Natural killer cell (primary cell): ENCODE data around the gene SERPINF2. TPM values are rescaled to one million over a fixed set of nuclear protein-coding genes. Genes with fewer than 3 reads are reported as not detected.

Experiments
- ATAC-seq, 3 donors: fragments of 150-1000 bp in 2 of 3; fragments of 200-7000 bp in 1 of 3; cut with Tn5 transposase; 1 replicate in 1 of 3; 2 replicates in 2 of 3; pipeline ENCODE4 v1.10.0; 2021; ENCODE audit warnings: mild to moderate bottlenecking in 2 of 3, moderate library complexity in 2 of 3
- DNase-seq, 2 donors: peaks; one replicate each; pipeline versions ENCODE4 v3.0.0 to v3.0.0-alpha.2; 2013 to 2021; ENCODE audit warnings: mixed read lengths in 1 of 2
- H3K27ac ChIP-seq: one replicate; pipeline ENCODE4 v1.5.1; 2013; ENCODE audit warnings: mild to moderate bottlenecking, low read length
- H3K27me3 ChIP-seq: one replicate; pipeline ENCODE4 v1.6.1; 2013; ENCODE audit warnings: low read length; ENCODE audit not compliant: control insufficient read depth, insufficient read depth
- H3K36me3 ChIP-seq: one replicate; pipeline ENCODE4 v1.6.1; 2013; ENCODE audit warnings: low read length; ENCODE audit not compliant: control insufficient read depth, insufficient read depth
- H3K4me1 ChIP-seq: one replicate; pipeline ENCODE4 v1.6.1; 2013; ENCODE audit warnings: low read length; ENCODE audit not compliant: control insufficient read depth, insufficient read depth
- H3K4me3 ChIP-seq: one replicate; pipeline ENCODE4 v1.5.1; 2013; ENCODE audit warnings: low read length
- H3K9me3 ChIP-seq: one replicate; pipeline ENCODE4 v1.6.1; 2013; ENCODE audit warnings: low read length; ENCODE audit not compliant: control insufficient read depth, insufficient read depth
- H3K27ac Mint-ChIP-seq, 2 donors: one replicate each; pipeline ENCODE4 v1.8.0; 2022; ENCODE audit warnings: mild to moderate bottlenecking in 2 of 2, mixed read lengths in 2 of 2, moderate library complexity in 1 of 2
- H3K27me3 Mint-ChIP-seq, 2 donors: one replicate each; pipeline ENCODE4 v1.8.0; 2022; ENCODE audit warnings: low read depth in 2 of 2, mixed read lengths in 2 of 2
- H3K36me3 Mint-ChIP-seq: one replicate; pipeline ENCODE4 v1.8.0; 2022; ENCODE audit warnings: mixed read lengths
- H3K4me1 Mint-ChIP-seq, 2 donors: one replicate each; pipeline ENCODE4 v1.8.0; 2022; ENCODE audit warnings: mixed read lengths in 2 of 2
- H3K4me3 Mint-ChIP-seq: one replicate; pipeline ENCODE4 v1.8.0; 2022; ENCODE audit warnings: mild to moderate bottlenecking, moderate library complexity, mixed read lengths
- H3K9me3 Mint-ChIP-seq, 2 donors: one replicate each; pipeline ENCODE4 v1.8.0; 2022; ENCODE audit warnings: mixed read lengths in 2 of 2
- WGBS: methylation state at CpG from one replicate; pipeline ENCODE4 v1.1.7; 2013; ENCODE audit warnings: missing lambda C conversion rate; ENCODE audit not compliant: insufficient coverage; 5-methylcytosine and 5-hydroxymethylcytosine counted together
- intact Hi-C: fragments of 100-400 bp; cut with micrococcal nuclease; formaldehyde crosslinking; loops from one replicate; pipeline ENCODE4 v1.14.2; 2022
- total RNA-seq, 4 donors: library from RNA; stranded (reverse); fragments of 120-200 nt in 1 of 4; gene quantifications; one replicate each; pipeline versions ENCODE4 v1.2.3 to v1.2.4, GENCODE V29; 2013 to 2022
- TF ChIP-seq, protein P1 (sequence below): fragments of 200-600 bp; IDR thresholded peaks from one replicate; pipeline ENCODE4 v1.8.0; 2022; ENCODE audit warnings: antibody characterized with exemption

The SERPINF2 gene
- total RNA-seq, 3 donors from 2014 or later (not counting 1 experiment from before 2014, with no cell fraction given), result 0.47 to 0.84 (median 0.48) TPM

- peak in 1 of 3 donors; percentile 22 for ATAC-seq
- peaks cover 7 to 16% of the 10 kb centered on the region in 2 donors for H3K27me3 Mint-ChIP-seq
- Histone ChIP-seq H3K36me3 (peaks cover 11% of the 10 kb centered on the region), H3K4me1 (peaks cover 47% of the 10 kb centered on the region), H3K27me3 (peaks cover 6% of the 10 kb centered on the region), H3K9me3 (no peaks in the 10 kb centered on the region), H3K27ac (no peak overlapping the region), H3K4me3 (no peak overlapping the region)
- peaks cover 11 to 25% of the 10 kb centered on the region in 2 donors for H3K4me1 Mint-ChIP-seq
- WGBS, result 9% methylated on average over 10 of the region's 16 CpGs
- peak overlapping the region; percentile 67 for H3K4me3 Mint-ChIP-seq
- peaks cover 8% of the 10 kb centered on the region for H3K36me3 Mint-ChIP-seq
- intact Hi-C loops, result no loop called here
- no peak overlapping the region for H3K27ac Mint-ChIP-seq
- DNase-seq, result peak in 1 of 2 donors; percentile 27
- TF ChIP-seq, protein P1, sequence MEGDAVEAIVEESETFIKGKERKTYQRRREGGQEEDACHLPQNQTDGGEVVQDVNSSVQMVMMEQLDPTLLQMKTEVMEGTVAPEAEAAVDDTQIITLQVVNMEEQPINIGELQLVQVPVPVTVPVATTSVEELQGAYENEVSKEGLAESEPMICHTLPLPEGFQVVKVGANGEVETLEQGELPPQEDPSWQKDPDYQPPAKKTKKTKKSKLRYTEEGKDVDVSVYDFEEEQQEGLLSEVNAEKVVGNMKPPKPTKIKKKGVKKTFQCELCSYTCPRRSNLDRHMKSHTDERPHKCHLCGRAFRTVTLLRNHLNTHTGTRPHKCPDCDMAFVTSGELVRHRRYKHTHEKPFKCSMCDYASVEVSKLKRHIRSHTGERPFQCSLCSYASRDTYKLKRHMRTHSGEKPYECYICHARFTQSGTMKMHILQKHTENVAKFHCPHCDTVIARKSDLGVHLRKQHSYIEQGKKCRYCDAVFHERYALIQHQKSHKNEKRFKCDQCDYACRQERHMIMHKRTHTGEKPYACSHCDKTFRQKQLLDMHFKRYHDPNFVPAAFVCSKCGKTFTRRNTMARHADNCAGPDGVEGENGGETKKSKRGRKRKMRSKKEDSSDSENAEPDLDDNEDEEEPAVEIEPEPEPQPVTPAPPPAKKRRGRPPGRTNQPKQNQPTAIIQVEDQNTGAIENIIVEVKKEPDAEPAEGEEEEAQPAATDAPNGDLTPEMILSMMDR, result no peak
- H3K9me3 Mint-ChIP-seq, result no peaks in the 10 kb centered on the region
Measured at GRCh38 chr17:1709403-1709951, 33.2 kb upstream of the SERPINF2 start.

GRCh38 chr17:1709971-1710806, 32.5 kb upstream of the SERPINF2 start, which contains the start of gene TLCD2:
TLCD2 (minus strand) TSS chr17:1710377; CDS start chr17:1710242, 135 bp downstream.
- TF ChIP-seq, protein P1, result no peak
- peaks cover 54% of the 10 kb centered on the region for H3K4me1 ChIP-seq
- H3K4me1 Mint-ChIP-seq, result peaks cover 11 to 31% of the 10 kb centered on the region in 2 donors
- no peak within 1 kb of the TSS for H3K27ac ChIP-seq
- no peaks in the 10 kb centered on the region for H3K9me3 ChIP-seq
- H3K27me3 ChIP-seq, result peaks cover 6% of the 10 kb centered on the region
- H3K4me3 ChIP-seq, result peak within 1 kb of the TSS; percentile 29
- H3K27ac Mint-ChIP-seq, result no peak within 1 kb of the TSS
- H3K9me3 Mint-ChIP-seq, result no peaks in the 10 kb centered on the region
- H3K27me3 Mint-ChIP-seq, result peaks cover 7 to 12% of the 10 kb centered on the region in 2 donors
- peaks cover 11% of the 10 kb centered on the region for H3K36me3 ChIP-seq
- peak within 1 kb of the TSS; percentile 77 for H3K4me3 Mint-ChIP-seq
- WGBS, result 2% methylated on average over 83 of the region's 83 CpGs
- intact Hi-C loops, result loop anchor here (10.0 kb wide), 1 partner anchor 325 kb away; the partner anchor contains the start of gene DPH1
- DNase-seq (peak in 1 of 2 donors; percentile 36), ATAC-seq (peak in 2 of 3 donors; percentile 27 to 39)
- peaks cover 8% of the 10 kb centered on the region for H3K36me3 Mint-ChIP-seq

DNA sequence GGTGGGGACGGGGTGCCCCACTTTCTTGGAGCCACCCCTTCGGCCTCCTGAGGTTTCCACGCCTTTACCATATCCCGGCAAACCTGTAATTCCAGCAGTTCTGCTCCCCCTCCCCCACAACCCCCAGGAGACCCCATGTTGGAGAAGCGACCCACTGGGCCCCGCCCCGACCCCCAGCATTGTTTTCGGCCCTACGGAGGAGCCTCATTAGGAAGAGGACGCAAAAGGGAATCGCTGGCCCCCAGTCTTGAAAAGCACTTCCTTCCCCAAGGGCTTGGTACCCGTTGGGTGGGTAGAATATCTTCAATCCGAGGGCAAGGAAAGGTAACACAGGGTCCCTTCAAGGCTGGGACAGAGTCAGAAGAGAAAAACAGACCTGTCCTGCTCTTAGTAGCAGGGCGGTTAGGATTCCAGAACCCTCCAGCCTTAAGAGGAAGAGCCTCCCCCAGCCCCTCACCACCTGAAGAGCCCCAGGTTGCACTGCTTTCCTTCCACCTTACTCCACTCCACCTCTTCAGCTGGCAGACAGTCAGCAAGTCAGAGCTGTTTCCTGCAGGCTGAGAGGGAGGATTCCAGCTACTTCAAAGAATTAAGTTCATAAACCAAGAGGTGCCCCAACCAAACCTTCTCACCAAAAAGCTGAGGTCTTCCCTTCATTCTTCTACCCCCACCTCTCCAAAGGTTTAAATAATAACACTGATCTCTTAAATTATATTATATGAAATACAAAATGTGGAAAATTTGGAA, 31.7 kb upstream of the SERPINF2 start:
- 32% methylated on average over 14 of the region's 14 CpGs for WGBS
- intact Hi-C loops, result loop anchor here (10.0 kb wide), 1 partner anchor 324 kb away; the partner anchor contains the start of gene DPH1
- H3K27ac ChIP-seq, result no peak overlapping the region
- Mint-ChIP-seq H3K9me3 (no peaks in the 10 kb centered on the region), H3K36me3 (peaks cover 8% of the 10 kb centered on the region), H3K27ac (no peak overlapping the region), H3K4me1 (peaks cover 11 to 34% of the 10 kb centered on the region in 2 donors), H3K27me3 (peaks cover 7 to 11% of the 10 kb centered on the region in 2 donors), H3K4me3 (peak overlapping the region; percentile 77)
- H3K36me3 ChIP-seq, result peaks cover 11% of the 10 kb centered on the region
- DNase-seq, result peak in 1 of 2 donors; percentile 46
- H3K4me1 ChIP-seq, result peaks cover 59% of the 10 kb centered on the region
- H3K27me3 ChIP-seq, result peaks cover 6% of the 10 kb centered on the region
- no peak for ATAC-seq
- TF ChIP-seq, protein P1, result no peak
- no peak overlapping the region for H3K4me3 ChIP-seq
- no peaks in the 10 kb centered on the region for H3K9me3 ChIP-seq
